GM12864 (cell line): ENCODE data around the gene ARL5C.
"Not testable (repeated sequence)": the region's sequence is repeated elsewhere in the genome, so short reads cannot be mapped to it uniquely, and the experiment has no call there.

Source experiments
- DNase-seq: peaks from one replicate; pipeline ENCODE4 v3.0.0-alpha.2; 2011; ENCODE audit warnings: low read depth
- H3K4me3 ChIP-seq: 2 replicates; pipeline ENCODE4 v1.5.1; 2011; ENCODE audit warnings: mild to moderate bottlenecking, low read depth, low read length, control low read depth
- CTCF ChIP-seq: IDR thresholded peaks from 2 replicates; pipeline ENCODE4 v1.5.1; 2011; ENCODE audit warnings: low read depth, mild to moderate bottlenecking, moderate library complexity, low read length, control low read depth, inconsistent platforms; ENCODE audit errors: missing control alignments

ARL5C gene

GRCh38 chr17:39132192-39132610 lies 33.8 kb downstream of the ARL5C start:
- no peak for DNase-seq
- H3K4me3 ChIP-seq, result no peak overlapping the region
- no peak for TF ChIP-seq CTCF

DNA sequence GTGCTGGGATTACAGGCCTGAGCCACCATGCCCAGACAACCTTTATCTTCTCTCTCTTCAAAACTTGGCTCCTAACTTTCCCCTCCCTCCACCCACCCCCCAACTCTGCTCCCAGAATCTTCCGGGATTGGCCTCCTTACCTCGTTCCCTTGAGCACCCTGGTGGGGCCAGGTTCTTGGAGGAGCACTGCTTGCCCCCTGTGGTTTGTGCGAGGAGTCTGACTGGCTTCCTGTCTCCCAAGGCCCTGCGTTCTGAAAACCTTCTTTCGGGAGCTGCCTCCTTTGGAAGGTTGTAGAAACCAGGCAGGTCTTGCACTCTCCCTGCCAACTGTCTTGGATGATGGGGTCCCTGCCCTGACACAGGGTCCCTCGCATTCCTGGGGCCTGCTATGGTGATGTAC lies 34.3 kb downstream of the ARL5C start:
- TF ChIP-seq CTCF, result no peak
- no peak for DNase-seq

DNA sequence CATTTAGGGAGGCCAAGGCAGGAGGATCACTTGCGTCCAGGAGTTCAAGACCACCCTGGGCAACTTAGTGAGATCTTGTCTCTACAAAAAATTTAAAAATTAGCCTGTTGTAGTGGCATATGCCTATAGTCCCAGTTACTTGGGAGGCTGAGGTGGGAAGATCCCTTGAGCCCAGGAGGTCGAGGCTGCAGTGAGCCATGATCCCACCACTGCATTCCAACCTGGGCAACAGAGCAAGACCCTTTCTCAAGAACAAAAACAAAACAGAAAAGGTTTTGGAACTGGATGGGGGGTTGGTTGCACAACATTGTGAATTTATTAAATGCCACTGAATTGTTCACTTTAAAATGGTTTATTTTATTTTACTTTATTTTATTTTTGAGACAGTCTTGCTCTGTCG lies 35.8 kb downstream of the ARL5C start:
- DNase-seq, result no peak

More for the DNA sequence above, 34.3 kb downstream of the ARL5C start:
- H3K4me3 ChIP-seq, result no peak overlapping the region

GRCh38 chr17:39129544-39129943 lies 36.4 kb downstream of the ARL5C start:
- not testable (repeated sequence) for H3K4me3 ChIP-seq, DNase-seq

More for the DNA sequence above, 35.8 kb downstream of the ARL5C start:
- H3K4me3 ChIP-seq, result no peak overlapping the region
- TF ChIP-seq CTCF, result no peak

GRCh38 chr17:39126436-39126835 lies 39.5 kb downstream of the ARL5C start:
- no peak for DNase-seq
- no peak overlapping the region for H3K4me3 ChIP-seq
- TF ChIP-seq CTCF, result no peak

GRCh38 chr17:39125143-39125875 lies 40.7 kb downstream of the ARL5C start:
- no peak for TF ChIP-seq CTCF
- H3K4me3 ChIP-seq, result no peak overlapping the region

GRCh38 chr17:39123627-39124026 lies 42.3 kb downstream of the ARL5C start:
- TF ChIP-seq CTCF, result no peak
- H3K4me3 ChIP-seq, result no peak overlapping the region
- DNase-seq, result no peak

More at GRCh38 chr17:39125143-39125875, 40.7 kb downstream of the ARL5C start:
- no peak for DNase-seq
